Renal cortex interstitium (tissue), 11 donors: ENCODE measurements around the gene MAST2. TPM values are rescaled to one million over a fixed set of nuclear protein-coding genes. Genes with fewer than 3 reads are reported as not detected.

ENCODE experiments used
- DNase-seq, 11 donors: peaks; one replicate each; pipeline ENCODE4 v3.0.0-alpha.2; 2013; ENCODE audit warnings: low read depth in 9 of 11, low spot score in 4 of 11; ENCODE audit errors: extremely low read depth in 1 of 11
- polyA plus RNA-seq, 3 donors: library from polyadenylated mRNA; unstranded; fragments of 120-200 nt; gene quantifications; one replicate each; pipeline ENCODE4 v1.2.1, GENCODE V29; 2013; ENCODE audit not compliant: insufficient read length in 3 of 3

The MAST2 gene
- polyA plus RNA-seq, 3 donors = 30.9 to 47.6 (median 34.6) TPM

GRCh38 chr1:45877264-45877663 lies 73.9 kb downstream of the MAST2 start:
- DNase-seq = no peak

GRCh38 chr1:45879885-45880598 lies 76.6 kb downstream of the MAST2 start:
- DNase-seq = no peak

- DNase-seq = no peak
Measured at GRCh38 chr1:45880930-45881329, 77.5 kb downstream of the MAST2 start.

GRCh38 chr1:45883658-45884057 lies 80.2 kb downstream of the MAST2 start:
- no peak for DNase-seq

GRCh38 chr1:45884700-45885099 lies 81.3 kb downstream of the MAST2 start:
- no peak for DNase-seq

- no peak for DNase-seq
Measured at GRCh38 chr1:45886229-45886628, 82.8 kb downstream of the MAST2 start.

- no peak for DNase-seq
Measured at GRCh38 chr1:45887156-45887842, 83.9 kb downstream of the MAST2 start.

GRCh38 chr1:45890078-45890477 lies 86.7 kb downstream of the MAST2 start:
- DNase-seq = no peak

- DNase-seq = no peak
Measured at GRCh38 chr1:45891087-45891486, 87.7 kb downstream of the MAST2 start.

- no peak for DNase-seq
Measured at GRCh38 chr1:45892068-45892785, 88.8 kb downstream of the MAST2 start.

GRCh38 chr1:45894331-45894730 lies 90.9 kb downstream of the MAST2 start:
- DNase-seq = no peak

- no peak for DNase-seq
Measured at GRCh38 chr1:45894921-45895320, 91.5 kb downstream of the MAST2 start.

- no peak for DNase-seq
Measured at GRCh38 chr1:45895406-45895805, 92.0 kb downstream of the MAST2 start.

- no peak for DNase-seq
Measured at GRCh38 chr1:45906883-45907282, 103.5 kb downstream of the MAST2 start.

GRCh38 chr1:45908611-45909140 lies 105.3 kb downstream of the MAST2 start:
- no peak for DNase-seq

- no peak for DNase-seq
Measured at GRCh38 chr1:45911634-45912033, 108.2 kb downstream of the MAST2 start.

GRCh38 chr1:45913183-45913683 lies 109.8 kb downstream of the MAST2 start:
- DNase-seq = peak; percentile 24 to 71 (median 45)

- peak in 1 of 11 donors; percentile 0 for DNase-seq
Measured at GRCh38 chr1:45913731-45914501, 110.5 kb downstream of the MAST2 start.

- no peak for DNase-seq
Measured at GRCh38 chr1:45914836-45915235, 111.4 kb downstream of the MAST2 start.
